PC-9 (cell line): ENCODE data around the gene MICALL2. TPM values are rescaled to one million over a fixed set of nuclear protein-coding genes. Genes with fewer than 3 reads are reported as not detected.

ENCODE experiments used
- BruUV-seq: library from RNA; stranded (reverse); fragments of 400-500 nt; replicated peaks from 2 replicates; lab custom pipeline; 2021; lab: Mats Ljungman, UMichigan
- CTCF ChIA-PET: fragments of 300-600 bp; sonication (Branson Sonifier 250); formaldehyde crosslinking; loops from one replicate; lab custom pipeline; 2022; ENCODE audit warnings: antibody characterized with exemption; lab: Charles Lee
- POLR2A ChIA-PET: fragments of 300-600 bp; sonication (Branson Sonifier 250); formaldehyde crosslinking; loops from one replicate; lab custom pipeline; 2022; ENCODE audit warnings: antibody characterized with exemption; ENCODE audit not compliant: unreplicated experiment; lab: Charles Lee
- DNase-seq, 2 experiments: peaks; one replicate each; pipeline versions ENCODE4 v3.0.0 to v3.0.0-alpha.2; 2015 to 2022; ENCODE audit warnings: mixed read lengths in 1 of 2
- H2AFZ ChIP-seq: fragments of 200-600 bp; sonication (generic); 2 replicates; pipeline ENCODE4 v1.8.1; 2017; ENCODE audit warnings: antibody characterized with exemption
- H3F3A ChIP-seq: fragments of 200-600 bp; sonication (generic); 2 replicates; pipeline ENCODE4 v1.8.1; 2017; ENCODE audit warnings: antibody characterized with exemption, mild to moderate bottlenecking, low read depth; ENCODE audit not compliant: insufficient read depth
- H3K27ac ChIP-seq: fragments of 200-600 bp; sonication (generic); 2 replicates; pipeline ENCODE4 v1.6.1; 2016; ENCODE audit warnings: mixed run types
- H3K27me3 ChIP-seq: fragments of 200-600 bp; sonication (generic); 2 replicates; pipeline ENCODE4 v1.6.1; 2016; ENCODE audit warnings: low read depth, mixed run types; ENCODE audit not compliant: insufficient read depth
- H3K36me3 ChIP-seq: fragments of 200-600 bp; sonication (generic); 2 replicates; pipeline ENCODE4 v1.6.1; 2016; ENCODE audit warnings: low read depth, mixed run types
- H3K4me1 ChIP-seq: fragments of 200-600 bp; sonication (generic); replicated peaks from 2 replicates; pipeline ENCODE4 v1.6.1; 2016; ENCODE audit warnings: mixed run types; ENCODE audit not compliant: insufficient read depth
- H3K4me2 ChIP-seq: fragments of 200-600 bp; sonication (generic); 2 replicates; pipeline ENCODE4 v1.6.1; 2017; ENCODE audit warnings: mixed run types
- H3K4me3 ChIP-seq: fragments of 200-600 bp; sonication (generic); 2 replicates; pipeline ENCODE4 v1.6.1; 2016; ENCODE audit warnings: mixed run types
- H3K79me2 ChIP-seq: fragments of 200-600 bp; sonication (generic); 2 replicates; pipeline ENCODE4 v1.6.1; 2017; ENCODE audit warnings: low read depth, mixed run types
- H3K9me2 ChIP-seq: fragments of 200-600 bp; sonication (generic); 2 replicates; pipeline ENCODE4 v1.8.1; 2017; ENCODE audit warnings: mild to moderate bottlenecking; ENCODE audit not compliant: insufficient read depth
- H3K9me3 ChIP-seq: fragments of 200-600 bp; sonication (generic); 2 replicates; pipeline ENCODE4 v1.8.1; 2016; ENCODE audit warnings: low read depth; ENCODE audit not compliant: insufficient read depth
- H4K20me1 ChIP-seq: fragments of 200-600 bp; sonication (generic); 2 replicates; pipeline ENCODE4 v1.8.1; 2017; ENCODE audit not compliant: insufficient read depth
- CTCF ChIP-seq: fragments of 200-600 bp; sonication (generic); conservative IDR thresholded peaks from 2 replicates; pipeline ENCODE4 v1.6.1; 2017; ENCODE audit warnings: mixed run types, antibody characterized with exemption, mild to moderate bottlenecking, moderate library complexity
- EZH2 ChIP-seq: fragments of 200-600 bp; sonication (generic); IDR thresholded peaks from 2 replicates; pipeline ENCODE4 v1.8.0; 2017; ENCODE audit warnings: antibody characterized with exemption, low read depth
- intact Hi-C: fragments of 100-400 bp; cut with micrococcal nuclease; formaldehyde crosslinking; loops from one replicate; pipeline ENCODE4 v1.10.0; 2022; ENCODE audit not compliant: unreplicated experiment
- total RNA-seq: library from RNA; stranded (reverse); gene quantifications from 2 replicates; pipeline ENCODE4 v1.2.3, GENCODE V29; 2021

MICALL2 gene
- total RNA-seq, 1 experiment from 2014 or later, result 104 TPM

DNA sequence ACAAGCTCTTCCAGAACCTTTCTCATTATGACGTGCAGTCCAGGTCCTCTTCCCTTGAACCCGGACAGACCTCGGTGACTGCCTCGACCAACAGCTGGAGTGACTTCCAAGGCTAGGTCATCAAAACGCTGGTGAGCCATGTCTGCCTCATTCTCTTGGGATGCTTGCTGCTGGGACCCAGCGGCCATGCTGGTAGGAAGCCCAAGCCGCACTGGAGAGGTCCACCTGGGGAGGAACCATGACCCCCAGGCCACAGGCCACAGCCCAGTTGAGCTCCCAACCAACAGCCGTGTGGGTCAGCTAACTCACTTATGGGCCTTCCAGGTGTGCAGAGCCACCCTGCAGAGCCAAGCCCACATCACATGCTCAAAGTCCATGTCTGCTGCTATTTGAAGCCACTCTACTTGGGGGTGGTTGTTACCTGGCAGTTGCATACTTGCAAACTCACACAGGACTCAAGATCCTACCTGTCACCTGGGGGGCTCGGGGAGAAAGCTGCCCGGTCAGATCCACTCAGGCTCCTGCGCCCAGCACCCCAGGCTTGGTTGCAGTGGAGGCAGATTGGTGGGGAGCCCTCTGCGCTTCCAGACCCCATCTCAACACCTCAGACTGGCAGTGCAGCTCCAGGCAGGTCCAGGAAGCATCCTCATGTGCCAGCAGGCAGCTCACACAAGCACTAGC lies 57.0 kb downstream of the MICALL2 start:
- Histone ChIP-seq H3K79me2 (no peaks in the 10 kb centered on the region), H3K4me3 (no peak overlapping the region), H3K4me1 (no peaks in the 10 kb centered on the region), H3K27me3 (peaks cover 78% of the 10 kb centered on the region), H3K4me2 (no peak overlapping the region), H3K27ac (no peak overlapping the region), H4K20me1 (no peaks in the 10 kb centered on the region), H3K36me3 (no peaks in the 10 kb centered on the region), H2AFZ (no peak overlapping the region), H3K9me2 (no peaks in the 10 kb centered on the region), H3F3A (peaks cover 10% of the 10 kb centered on the region), H3K9me3 (peaks cover 9% of the 10 kb centered on the region; the same call in 1 of the 2 replicates)
- TF ChIP-seq EZH2, result no peak
- TF ChIP-seq CTCF, result no peak
- intact Hi-C loops, result no loop called here
- ChIA-PET CTCF (interaction anchor here (0.6 kb wide), 1 partner anchor 140 kb away, joined by 3 read pairs; no protein-coding TSS in a partner anchor), POLR2A (no interaction called here)
- no TSS peak for BruUV-seq
- DNase-seq, result no peak

GRCh38 chr7:1401011-1401410 lies 58.3 kb downstream of the MICALL2 start:
- Histone ChIP-seq H3K79me2 (no peaks in the 10 kb centered on the region), H3F3A (peaks cover 10% of the 10 kb centered on the region), H3K36me3 (no peaks in the 10 kb centered on the region), H3K4me1 (no peaks in the 10 kb centered on the region), H3K27me3 (peaks cover 69% of the 10 kb centered on the region), H3K4me2 (no peak overlapping the region), H3K9me2 (no peaks in the 10 kb centered on the region), H3K4me3 (no peak overlapping the region), H4K20me1 (no peaks in the 10 kb centered on the region), H3K27ac (no peak overlapping the region), H2AFZ (no peak overlapping the region), H3K9me3 (peaks cover 9% of the 10 kb centered on the region; the same call in 1 of the 2 replicates)
- BruUV-seq, result no TSS peak
- ChIA-PET POLR2A (interaction anchor here (0.7 kb wide), 1 partner anchor 152 kb away, joined by 4 read pairs; no protein-coding TSS in a partner anchor), CTCF (interaction anchor here (0.5 kb wide), 1 partner anchor 478 kb away, joined by 5 read pairs; no protein-coding TSS in a partner anchor)
- TF ChIP-seq EZH2, result no peak
- TF ChIP-seq CTCF, result no peak
- intact Hi-C loops, result no loop called here
- peak in 1 of 2 experiments; percentile 30 for DNase-seq

- DNase-seq, result no peak
- intact Hi-C loops, result no loop called here
- Histone ChIP-seq H3K79me2 (no peaks in the 10 kb centered on the region), H4K20me1 (no peaks in the 10 kb centered on the region), H3K4me1 (no peaks in the 10 kb centered on the region), H3K4me2 (no peak overlapping the region), H3K27ac (no peak overlapping the region), H3K4me3 (no peak overlapping the region), H3K27me3 (peaks cover 69% of the 10 kb centered on the region), H3K9me3 (peaks cover 9% of the 10 kb centered on the region; the same call in 1 of the 2 replicates), H3K9me2 (no peaks in the 10 kb centered on the region), H2AFZ (no peak overlapping the region), H3K36me3 (no peaks in the 10 kb centered on the region), H3F3A (peaks cover 10% of the 10 kb centered on the region)
- no peak for TF ChIP-seq EZH2
- no peak for TF ChIP-seq CTCF
- BruUV-seq, result no TSS peak
- POLR2A ChIA-PET, result no interaction called here
- CTCF ChIA-PET, result interaction anchor here (0.6 kb wide), 1 partner anchor 425 kb away, joined by 3 read pairs; the partner anchor contains the start of gene COX19
Observed at GRCh38 chr7:1400371-1400770, 58.9 kb downstream of the MICALL2 start.
